ENCODE measurements around the gene VPS13C.

Gene VPS13C

GRCh38 chr15:61839546-61839945, 220.7 kb downstream of the VPS13C start:
- no peak for DNase-seq

DNA sequence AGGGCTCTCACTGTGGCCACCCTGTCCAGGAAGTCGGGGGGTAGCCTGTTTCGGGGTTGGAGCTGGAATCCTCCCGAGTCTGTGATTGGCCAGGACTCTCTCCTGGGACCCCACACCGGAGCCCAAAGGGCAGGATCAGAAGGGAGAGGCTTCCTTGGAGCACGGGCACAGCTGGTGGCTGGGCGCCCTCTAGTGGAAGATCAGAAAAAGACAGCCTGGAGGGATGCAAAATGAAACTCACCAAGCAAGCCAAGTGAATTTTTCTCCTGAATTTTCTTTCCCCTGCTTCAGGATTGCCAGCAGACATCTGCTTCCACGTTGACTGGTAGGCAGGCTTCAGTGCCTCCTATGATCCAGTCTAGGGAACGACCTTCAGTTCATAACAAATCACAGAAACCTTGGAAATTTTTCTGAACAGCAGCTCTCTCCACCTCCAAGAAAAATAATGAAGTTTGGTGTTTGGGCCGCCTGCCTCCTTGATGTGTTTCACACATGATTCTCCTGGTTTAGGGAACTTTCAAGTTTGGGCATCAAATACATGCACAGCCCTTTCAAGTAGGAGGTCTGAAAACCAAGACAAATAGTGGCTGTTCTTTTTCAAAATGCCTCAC, 224.6 kb downstream of the VPS13C start:
- peak; percentile 63 for DNase-seq

DNA sequence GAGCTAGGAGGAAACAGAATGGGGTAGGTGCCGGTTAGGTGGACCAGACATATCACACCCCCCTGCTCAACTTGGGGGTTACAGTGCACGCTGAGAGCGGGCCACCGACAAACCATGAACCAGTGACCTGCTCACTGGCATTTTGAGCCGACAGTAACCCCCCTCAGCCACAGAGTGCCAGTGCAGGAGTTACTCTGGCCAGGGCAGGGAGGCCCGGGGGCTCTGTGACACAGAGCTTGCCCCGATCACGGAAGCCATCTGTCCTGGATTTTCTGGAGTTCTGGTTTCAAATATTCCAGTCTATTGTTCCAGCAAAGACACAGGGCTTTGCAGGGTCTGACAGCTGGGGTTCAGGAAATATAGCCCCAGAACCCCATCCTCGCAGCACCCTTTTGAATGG, 225.2 kb downstream of the VPS13C start:
- no peak for DNase-seq

GRCh38 chr15:61834076-61834697, 226.1 kb downstream of the VPS13C start:
- peak; percentile 81 for DNase-seq

DNA sequence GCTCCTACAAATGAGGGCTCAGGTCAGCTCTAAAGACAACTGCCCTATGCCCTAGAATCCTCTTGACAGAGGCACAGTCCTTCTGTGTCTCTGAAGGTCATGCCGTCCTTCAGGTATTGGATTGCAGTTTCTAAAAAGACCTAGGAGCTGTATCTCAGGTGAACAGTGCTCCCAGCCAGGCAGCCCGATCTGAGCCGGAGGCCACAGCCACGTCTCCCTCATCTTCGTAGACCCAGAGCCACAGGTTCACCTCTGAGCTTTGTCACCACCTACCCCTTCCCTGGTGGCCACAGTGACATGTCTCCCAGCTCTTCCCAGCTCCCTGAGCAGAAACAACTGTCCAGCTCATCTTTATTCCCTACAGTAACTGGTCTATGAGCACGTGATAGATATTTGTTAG, 228.0 kb downstream of the VPS13C start:
- no peak for DNase-seq

DNA sequence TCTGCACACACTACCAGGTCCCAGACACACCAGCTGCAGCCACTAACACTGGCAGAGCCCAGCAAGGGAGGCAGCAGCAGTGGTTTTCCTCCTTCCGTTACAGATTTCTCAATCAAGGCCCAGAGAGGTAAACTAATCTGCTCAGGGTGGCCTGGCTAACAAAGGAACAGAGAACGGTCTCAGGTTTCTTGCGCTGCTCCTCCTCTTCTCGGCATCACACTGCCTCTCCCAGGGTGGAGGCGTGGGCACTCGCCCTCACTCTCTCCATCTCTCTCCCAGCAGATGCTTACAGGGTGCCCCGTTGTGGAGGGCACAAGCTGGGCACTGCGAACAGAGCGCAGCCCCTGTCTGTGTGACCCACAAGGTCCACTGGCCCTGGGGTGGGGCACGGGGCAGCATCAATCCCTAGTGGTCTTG, 228.7 kb downstream of the VPS13C start:
- no peak for DNase-seq

DNA sequence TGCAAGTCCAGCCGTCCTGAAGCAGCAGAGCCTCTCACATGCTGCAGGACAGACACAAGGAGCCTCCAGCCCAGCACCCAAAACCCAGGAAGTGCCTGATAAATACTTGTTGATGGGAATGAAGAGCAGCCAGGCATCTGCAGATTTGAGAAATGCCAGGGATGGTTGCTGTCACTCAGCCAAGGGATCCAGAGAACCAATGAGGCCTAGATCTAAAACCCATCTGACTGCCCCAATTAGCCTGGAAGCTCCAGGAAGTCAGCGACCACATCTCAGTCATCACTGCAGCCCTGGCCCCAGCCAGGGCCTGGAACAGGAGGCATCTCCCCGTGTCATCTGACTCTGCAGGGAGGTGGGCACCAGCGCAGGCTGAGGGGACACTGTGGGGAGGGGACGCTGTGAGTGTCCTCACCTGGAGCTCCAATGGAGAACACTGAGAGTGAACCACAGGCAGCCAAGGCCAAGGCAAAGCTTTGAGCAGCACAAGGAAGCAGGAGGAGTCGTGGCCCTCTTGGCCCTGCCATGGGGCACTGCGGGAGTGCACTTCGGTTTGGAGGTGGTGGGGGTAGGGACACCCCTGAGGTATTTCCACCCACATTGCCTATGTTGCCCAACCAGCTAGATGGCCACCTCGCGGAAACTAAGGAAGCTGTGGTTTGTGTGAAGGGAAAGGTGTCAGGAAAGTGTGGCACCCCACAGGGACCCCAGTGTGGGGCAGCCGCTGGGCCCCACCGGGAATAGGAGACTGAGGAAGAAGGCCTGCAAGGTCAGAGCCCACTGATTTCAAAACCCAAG, 229.5 kb downstream of the VPS13C start:
- DNase-seq: no peak

DNA sequence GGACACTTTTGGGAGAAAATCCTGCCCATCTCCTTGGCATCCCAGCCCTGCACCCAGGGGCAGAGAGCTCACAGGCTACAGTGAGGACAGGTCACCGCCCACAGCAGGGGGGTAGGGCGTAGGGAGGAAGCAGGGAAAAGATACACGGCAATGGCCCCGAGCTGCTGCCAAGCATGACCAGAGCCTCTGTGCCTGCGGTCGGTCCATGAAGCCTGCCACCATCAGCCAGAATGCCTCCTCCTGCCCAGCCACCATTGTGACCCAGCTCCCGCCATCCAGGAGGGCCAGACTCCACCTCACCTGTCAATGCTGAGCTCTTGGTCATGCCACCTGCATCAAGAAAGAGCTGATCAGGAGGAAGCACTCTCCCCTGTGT, 230.7 kb downstream of the VPS13C start:
- no peak for DNase-seq

DNA sequence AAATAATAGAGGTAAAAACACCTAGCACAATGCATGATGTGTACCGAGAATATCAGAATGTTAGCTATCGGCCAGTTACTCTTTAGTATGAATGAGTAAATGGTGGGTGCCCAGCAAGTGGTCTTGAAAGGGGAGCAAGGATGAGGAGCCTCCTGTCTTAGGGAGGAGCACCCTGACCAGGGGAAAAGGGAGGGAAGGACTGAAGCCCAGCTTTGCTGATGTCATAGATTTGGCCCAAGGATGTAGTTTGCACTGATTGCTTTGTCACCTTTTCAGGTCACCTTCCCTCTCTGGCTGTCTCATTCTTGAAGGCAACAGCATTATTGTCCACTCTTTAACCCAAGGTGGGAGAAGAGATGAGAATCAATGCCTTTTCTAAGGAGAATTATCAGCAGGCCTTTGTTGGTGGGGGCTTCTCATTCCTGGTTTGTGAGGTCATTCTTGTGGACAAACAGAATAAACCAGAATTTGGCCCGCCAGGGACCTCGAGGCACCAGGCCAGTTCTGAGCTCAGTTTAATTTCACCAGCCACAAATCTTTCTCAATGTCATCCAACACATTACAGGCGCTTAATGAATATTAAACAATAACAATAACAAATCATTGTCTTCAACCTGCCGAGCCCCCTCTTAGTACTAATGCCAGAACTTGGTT, 231.3 kb downstream of the VPS13C start:
- no peak for DNase-seq

- DNase-seq: no peak
Observed at GRCh38 chr15:61828008-61828407, 232.2 kb downstream of the VPS13C start.

GRCh38 chr15:61827131-61827530, 233.1 kb downstream of the VPS13C start:
- no peak for DNase-seq

GRCh38 chr15:61824291-61824690, 236.0 kb downstream of the VPS13C start:
- DNase-seq: no peak

DNA sequence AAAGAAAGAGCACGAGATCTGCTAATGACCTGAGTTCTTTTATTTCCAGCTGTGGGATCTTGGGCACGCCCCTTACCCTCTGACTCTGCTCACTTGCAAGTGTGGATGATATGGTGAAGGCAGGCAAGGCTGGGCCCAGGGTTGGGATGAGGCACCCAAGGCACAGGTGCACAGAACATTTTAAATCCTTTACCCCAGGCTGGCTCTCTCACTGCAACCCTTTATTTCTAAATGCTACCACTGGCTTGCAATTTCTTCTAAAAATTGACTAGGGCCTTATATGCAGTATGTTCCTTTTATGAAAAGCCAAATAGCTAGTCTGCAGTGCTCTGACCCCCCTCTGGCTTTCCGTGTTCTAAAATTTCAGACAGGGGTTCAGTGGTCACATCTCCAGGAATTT, 237.7 kb downstream of the VPS13C start:
- DNase-seq: no peak

DNA sequence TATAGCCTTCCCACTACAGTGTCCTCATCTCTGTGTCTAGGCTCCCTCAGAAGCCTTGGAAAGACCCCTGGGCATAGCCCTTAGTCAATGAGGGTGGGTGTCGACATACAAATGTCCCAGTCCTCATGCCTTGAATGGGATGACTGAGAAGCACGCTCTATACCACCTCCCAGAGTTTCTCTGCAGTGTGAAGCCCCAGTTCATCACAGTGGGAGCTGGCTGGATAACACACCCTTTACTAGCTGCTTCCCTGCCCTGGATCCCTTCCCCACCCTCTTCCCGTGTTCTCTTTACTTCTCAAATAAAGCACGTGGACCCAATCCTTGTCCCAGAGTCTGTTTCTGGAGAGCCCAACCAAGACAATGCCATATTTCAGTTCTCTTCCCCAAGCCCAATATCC, 239.3 kb downstream of the VPS13C start:
- DNase-seq: no peak

- DNase-seq: no peak
Observed at GRCh38 chr15:61820212-61820611, 240.0 kb downstream of the VPS13C start.

GRCh38 chr15:61819386-61819785, 240.9 kb downstream of the VPS13C start:
- no peak for DNase-seq

DNA sequence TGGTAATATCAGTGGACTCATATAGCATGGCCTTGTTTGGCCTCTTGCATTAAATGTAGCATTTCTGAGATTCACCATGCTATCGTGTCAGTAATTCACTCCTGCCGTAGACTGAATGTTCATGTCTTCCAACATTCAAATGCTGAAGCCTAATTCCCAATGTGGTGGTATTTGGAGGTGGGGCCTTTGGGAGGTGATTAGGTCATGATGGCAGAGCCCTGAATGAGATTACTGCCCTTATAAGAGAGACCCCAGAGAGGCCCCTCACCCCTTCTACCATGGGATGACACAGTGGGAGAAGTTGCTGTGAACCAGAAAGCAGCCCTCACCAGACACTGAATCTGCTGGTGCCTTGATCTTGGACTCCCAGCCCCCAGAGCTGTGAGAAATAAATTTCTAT, 241.4 kb downstream of the VPS13C start:
- no peak for DNase-seq

GRCh38 chr15:61816856-61817255, 243.4 kb downstream of the VPS13C start:
- no peak for DNase-seq

DNA sequence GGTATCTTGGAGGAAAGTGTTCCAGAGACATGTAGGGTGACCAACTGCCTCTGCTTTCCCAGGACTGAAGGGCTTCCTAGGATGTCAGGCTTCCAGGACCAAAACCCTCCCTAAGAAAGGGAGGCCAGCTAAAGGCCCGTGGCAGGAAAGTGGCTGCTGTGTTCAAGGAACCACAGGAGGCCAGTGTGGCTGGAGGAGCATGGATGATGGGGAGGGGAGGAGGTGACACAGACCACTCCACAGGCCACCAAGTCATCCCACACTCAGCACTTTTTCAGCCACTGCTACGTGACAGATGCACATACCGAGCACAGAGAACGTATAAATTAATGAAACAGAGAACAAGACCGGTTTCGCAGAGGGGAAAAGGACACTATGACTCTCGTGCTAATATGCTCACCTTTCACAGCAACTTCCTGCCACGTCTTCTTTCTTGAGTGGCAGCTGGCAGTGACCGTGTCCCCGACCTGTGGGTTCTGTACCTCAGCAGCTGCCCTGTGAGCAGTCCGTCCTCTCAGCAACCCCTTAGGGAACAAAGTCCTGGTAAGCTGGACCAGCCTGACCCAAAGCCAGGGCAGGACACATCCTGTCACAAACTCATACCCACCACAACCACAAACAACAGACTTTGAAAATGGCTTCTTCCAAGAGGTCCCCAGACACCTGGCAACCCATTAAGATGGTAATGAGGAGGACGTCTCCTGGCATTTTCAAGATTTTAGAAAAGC, 244.7 kb downstream of the VPS13C start:
- DNase-seq: no peak

DNA sequence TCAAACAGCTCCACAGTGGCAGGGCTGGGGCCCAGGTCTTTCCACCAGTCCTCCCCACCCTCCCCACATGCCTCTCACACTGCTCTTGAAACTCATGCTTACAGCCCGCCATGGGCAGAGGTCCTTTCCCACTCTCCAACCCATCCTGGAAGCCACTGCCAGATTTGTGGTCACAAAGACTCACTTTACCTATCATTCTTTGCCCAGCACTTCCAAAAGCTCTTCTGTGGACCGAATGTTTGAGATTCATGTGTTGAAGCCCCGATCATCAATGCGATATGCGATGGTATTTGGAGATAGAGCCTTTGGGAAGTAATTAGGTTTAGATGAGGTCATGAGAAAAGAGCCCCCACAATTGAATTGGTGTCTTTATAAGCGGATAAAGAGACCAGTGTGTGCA, 247.8 kb downstream of the VPS13C start:
- DNase-seq: no peak

DNA sequence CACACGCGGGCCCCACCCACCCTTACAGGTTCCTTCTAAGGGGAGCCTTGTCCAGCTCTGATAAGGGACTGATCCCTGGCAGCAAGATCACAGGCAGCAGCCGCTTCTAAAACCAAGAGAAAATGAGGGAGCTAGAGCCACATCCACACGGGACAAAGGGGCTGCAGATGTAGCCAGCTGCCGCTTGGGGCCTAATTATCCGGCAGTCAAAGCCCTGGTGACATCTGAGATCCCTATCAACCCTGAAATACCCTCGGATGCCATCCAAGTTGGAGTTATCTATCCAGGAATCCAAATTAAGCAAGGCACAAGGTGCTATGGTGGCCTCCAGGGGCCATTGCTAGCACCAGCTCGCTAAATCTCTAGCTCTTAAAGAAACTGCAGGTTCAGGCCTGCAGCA, 248.3 kb downstream of the VPS13C start:
- no peak for DNase-seq

DNA sequence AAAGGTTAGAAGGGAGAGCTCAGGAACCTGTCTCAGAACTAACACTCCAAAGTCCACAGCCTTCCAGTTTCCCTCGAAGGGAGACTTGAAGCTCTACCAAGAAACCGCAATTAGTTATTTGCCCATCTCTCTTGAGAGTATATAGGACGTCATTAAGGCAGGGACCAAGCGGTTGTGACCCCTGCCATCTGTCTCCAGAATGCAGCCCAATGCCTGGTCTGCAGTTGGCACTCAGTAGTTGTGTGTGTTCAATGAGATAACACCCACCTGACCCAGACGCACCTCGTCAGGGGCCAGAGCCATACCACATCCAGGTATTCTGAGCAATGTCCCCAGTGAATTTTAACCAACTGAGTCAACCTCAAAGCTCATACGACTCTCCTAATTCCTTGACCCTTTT, 251.0 kb downstream of the VPS13C start:
- no peak for DNase-seq

DNA sequence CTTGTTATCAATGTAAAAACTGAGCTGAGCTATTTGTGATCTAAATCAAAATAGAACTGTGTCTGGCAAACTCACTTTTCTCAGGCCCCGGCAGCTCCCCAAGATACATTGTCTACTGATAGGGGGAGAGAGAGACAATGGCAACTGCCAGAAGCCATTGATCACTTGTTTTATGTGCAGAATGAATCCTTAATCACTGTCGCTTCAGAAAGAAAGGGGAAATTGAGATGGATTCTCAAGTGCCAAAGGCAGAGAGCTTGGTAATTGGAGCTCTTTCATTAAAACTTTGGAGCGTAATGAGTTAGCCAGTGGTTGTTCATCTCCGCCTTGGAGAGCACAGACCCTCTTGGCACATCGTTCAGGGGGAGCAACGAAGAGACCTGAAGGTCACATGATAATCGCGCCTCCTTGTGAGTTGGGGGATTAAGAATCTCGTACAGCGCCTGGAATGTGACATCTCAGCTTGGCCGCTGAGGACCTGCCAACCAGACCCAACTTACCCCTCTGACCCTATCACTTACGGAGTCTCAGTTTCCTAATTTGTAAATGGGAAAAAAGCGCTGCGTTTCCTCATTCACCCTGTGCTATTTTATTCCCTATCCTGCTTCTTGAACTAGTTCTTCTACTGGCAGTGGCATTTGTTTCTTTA, 252.8 kb downstream of the VPS13C start:
- no peak for DNase-seq

Data from activated CD4-positive, CD25-positive, alpha-beta regulatory T cell treated with anti-CD3 and anti-CD28 coated beads, Interleukin-2, amount 50 U/mL, for 72 hours (primary cell).